Testis (tissue), 2 donors: ENCODE results near the gene IRX2.

Experiments
- POLR2A ChIP-seq: fragments of 450-650 bp; IDR thresholded peaks from one replicate; pipeline ENCODE4 v1.6.1; 2017; ENCODE audit warnings: antibody characterized with exemption, mild to moderate bottlenecking, moderate library complexity
- TF ChIP-seq, protein P1 (sequence below), 3 experiments: fragments of 450-650 bp in 2 of 3; fragments of 200-600 bp in 1 of 3; sonication (generic) in 1 of 3; IDR thresholded peaks; one replicate each; pipeline ENCODE4 v1.5.1; 2016 to 2019; ENCODE audit warnings: antibody characterized with exemption in 3 of 3, mild to moderate bottlenecking in 2 of 3, moderate library complexity in 1 of 3

DNA sequence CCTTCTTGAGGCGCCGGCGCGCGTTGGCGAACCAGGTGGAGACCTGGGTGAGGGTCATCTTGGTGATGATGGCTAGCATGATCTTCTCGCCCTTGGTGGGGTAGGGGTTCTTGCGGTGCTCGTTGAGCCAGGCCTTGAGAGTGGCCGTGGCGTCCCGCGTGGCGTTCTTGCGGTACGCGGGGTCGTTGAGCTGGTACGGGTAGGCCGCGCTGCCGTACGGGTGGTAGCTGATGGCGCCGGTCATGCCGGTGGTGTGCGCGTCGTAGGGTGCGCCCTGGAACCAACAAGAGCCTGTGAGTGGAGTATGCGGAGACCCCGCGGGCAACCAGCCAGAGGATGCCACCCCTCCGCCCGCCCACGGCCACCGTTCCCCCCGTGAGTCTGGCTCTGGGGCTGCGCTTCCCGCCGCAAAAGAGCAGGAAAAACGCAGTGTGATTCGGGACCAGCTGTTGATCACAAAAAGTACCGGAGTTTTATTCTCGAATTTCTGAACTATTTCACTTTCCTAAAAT lies 1.9 kb downstream of the IRX2 start:
- TF ChIP-seq, protein P1, sequence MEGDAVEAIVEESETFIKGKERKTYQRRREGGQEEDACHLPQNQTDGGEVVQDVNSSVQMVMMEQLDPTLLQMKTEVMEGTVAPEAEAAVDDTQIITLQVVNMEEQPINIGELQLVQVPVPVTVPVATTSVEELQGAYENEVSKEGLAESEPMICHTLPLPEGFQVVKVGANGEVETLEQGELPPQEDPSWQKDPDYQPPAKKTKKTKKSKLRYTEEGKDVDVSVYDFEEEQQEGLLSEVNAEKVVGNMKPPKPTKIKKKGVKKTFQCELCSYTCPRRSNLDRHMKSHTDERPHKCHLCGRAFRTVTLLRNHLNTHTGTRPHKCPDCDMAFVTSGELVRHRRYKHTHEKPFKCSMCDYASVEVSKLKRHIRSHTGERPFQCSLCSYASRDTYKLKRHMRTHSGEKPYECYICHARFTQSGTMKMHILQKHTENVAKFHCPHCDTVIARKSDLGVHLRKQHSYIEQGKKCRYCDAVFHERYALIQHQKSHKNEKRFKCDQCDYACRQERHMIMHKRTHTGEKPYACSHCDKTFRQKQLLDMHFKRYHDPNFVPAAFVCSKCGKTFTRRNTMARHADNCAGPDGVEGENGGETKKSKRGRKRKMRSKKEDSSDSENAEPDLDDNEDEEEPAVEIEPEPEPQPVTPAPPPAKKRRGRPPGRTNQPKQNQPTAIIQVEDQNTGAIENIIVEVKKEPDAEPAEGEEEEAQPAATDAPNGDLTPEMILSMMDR (IDR thresholded peaks at IDR 0.05), result no peak
- TF ChIP-seq POLR2A, result no peak
